Sigmoid colon (tissue), 4 donors: Measurements from ENCODE around the gene MYPOP.

Source experiments
- EP300 ChIP-seq, 4 donors: sonication (generic); formaldehyde crosslinking; IDR thresholded peaks; one replicate each; pipeline ENCODE4 v1.6.1; 2017; ENCODE audit warnings: antibody characterized with exemption in 4 of 4
- TF ChIP-seq, protein P1 (sequence below), 4 experiments: fragments of 450-650 bp in 3 of 4; fragments of 200-600 bp in 1 of 4; IDR thresholded peaks; one replicate each; pipeline ENCODE4 v1.5.1; 2016 to 2019; ENCODE audit warnings: antibody characterized with exemption in 4 of 4, mild to moderate bottlenecking in 3 of 4, moderate library complexity in 2 of 4

DNA sequence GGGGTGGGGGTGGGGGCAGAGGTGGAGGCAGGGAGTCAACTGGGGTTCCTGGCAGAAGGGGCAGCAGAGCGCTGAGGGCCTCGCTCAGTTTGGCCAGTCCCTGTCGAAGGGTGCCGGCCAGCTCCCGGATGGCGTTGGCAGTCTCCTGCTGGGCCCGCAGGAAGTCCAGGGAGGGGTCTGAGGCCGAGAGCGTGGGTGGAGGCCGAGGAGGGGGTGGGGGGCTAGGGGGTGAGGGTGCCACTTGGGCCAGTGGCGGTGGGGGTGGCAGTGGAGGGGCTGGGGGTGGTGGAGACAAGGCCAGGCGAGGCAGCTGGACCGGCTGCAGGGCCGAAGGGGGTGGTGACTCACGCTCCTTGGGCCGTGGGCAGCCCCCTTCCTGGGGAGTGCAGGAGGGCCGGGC, 11.5 kb downstream of the MYPOP start:
- TF ChIP-seq, protein P1, sequence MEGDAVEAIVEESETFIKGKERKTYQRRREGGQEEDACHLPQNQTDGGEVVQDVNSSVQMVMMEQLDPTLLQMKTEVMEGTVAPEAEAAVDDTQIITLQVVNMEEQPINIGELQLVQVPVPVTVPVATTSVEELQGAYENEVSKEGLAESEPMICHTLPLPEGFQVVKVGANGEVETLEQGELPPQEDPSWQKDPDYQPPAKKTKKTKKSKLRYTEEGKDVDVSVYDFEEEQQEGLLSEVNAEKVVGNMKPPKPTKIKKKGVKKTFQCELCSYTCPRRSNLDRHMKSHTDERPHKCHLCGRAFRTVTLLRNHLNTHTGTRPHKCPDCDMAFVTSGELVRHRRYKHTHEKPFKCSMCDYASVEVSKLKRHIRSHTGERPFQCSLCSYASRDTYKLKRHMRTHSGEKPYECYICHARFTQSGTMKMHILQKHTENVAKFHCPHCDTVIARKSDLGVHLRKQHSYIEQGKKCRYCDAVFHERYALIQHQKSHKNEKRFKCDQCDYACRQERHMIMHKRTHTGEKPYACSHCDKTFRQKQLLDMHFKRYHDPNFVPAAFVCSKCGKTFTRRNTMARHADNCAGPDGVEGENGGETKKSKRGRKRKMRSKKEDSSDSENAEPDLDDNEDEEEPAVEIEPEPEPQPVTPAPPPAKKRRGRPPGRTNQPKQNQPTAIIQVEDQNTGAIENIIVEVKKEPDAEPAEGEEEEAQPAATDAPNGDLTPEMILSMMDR (IDR thresholded peaks at IDR 0.05) = no peak
- no peak for TF ChIP-seq EP300 (IDR thresholded peaks at IDR 0.05)
